Stimulated activated naive B cell treated with anti-CD40 and anti-IgM and Interleukin-4, amounts not matched to agents 10 μg/mL and 1 μg/mL and 100 μg/mL, for 72 hours (primary cell): ENCODE data around the gene LRRFIP1.

Source experiments
- ATAC-seq, 2 donors: fragments of 150-1000 bp; cut with Tn5 transposase; replicated peaks; 2 replicates each; pipeline ENCODE4 v1.10.0; 2021; ENCODE audit warnings: moderate library complexity in 1 of 2
- DNase-seq: peaks from one replicate; pipeline ENCODE4 v3.0.0; 2021
- H3K27ac Mint-ChIP-seq: one replicate; pipeline ENCODE4 v1.8.0; 2022; ENCODE audit warnings: mild to moderate bottlenecking, mixed read lengths
- H3K27me3 Mint-ChIP-seq, 2 donors: one replicate each; pipeline ENCODE4 v1.8.0; 2022; ENCODE audit warnings: mixed read lengths in 2 of 2
- H3K36me3 Mint-ChIP-seq, 2 donors: one replicate each; pipeline ENCODE4 v1.8.0; 2022; ENCODE audit warnings: mixed read lengths in 2 of 2, mild to moderate bottlenecking in 1 of 2
- H3K4me1 Mint-ChIP-seq, 2 donors: one replicate each; pipeline ENCODE4 v1.8.0; 2022; ENCODE audit warnings: mixed read lengths in 2 of 2, mild to moderate bottlenecking in 1 of 2
- H3K4me3 Mint-ChIP-seq, 2 donors: one replicate each; pipeline ENCODE4 v1.8.0; 2022; ENCODE audit warnings: mild to moderate bottlenecking in 2 of 2, mixed read lengths in 2 of 2, moderate library complexity in 1 of 2
- H3K9me3 Mint-ChIP-seq, 2 donors: one replicate each; pipeline ENCODE4 v1.8.0; 2022; ENCODE audit warnings: mixed read lengths in 2 of 2, mild to moderate bottlenecking in 1 of 2

Gene LRRFIP1

DNA sequence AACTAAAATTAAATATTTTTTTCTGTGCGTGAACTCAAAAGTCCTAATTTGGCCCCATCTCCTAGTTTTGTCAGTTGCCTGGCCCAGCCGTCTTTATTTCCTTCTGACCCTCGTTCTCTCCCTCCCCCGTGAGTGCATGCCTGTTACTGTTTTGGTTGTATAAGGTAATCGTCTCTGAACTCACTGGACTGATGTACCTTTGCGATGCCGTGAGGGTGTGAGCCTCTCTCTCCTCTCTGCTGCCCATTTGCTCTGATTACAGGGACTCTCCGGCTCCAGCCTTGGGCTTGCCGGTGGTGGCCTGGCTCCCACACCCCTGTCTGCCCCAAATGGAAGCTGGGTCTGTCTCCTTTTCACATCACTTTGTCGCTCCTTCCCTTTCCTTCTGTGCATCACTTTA lies 104.7 kb downstream of the LRRFIP1 start:
- H3K4me1 Mint-ChIP-seq: peaks cover 39 to 66% of the 10 kb centered on the region in 2 donors
- no peaks in the 10 kb centered on the region for H3K9me3 Mint-ChIP-seq

DNA sequence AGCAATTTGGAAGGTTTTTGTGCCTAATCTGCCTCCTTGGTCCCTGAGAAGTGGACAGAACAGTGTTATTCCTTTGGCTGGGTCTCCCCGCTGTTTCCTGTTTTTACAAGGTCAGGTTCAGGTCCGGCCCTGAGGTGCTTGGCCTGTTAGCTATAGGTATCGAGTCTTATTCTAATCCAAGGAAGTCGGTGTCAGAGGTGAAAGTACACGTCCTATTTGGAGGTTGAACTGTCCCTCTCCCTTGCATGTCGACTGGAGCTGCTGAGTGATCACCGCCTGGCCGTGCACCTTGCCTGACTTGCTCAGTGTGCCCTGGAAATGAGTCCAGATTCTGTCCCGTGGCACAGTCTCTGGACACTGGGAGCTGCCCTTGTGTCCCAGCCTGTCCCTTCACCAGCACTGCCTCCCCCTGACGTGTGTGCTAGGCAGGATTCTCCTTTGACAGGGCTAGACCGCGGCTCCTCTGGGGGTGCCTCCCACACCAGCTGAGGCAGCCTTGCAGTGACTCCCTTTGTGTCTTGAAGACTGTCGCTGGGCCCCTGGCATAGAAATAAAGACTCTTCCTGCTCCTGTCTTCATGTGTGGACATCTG lies 105.5 kb downstream of the LRRFIP1 start:
- ATAC-seq: peak in 1 of 2 donors; percentile 22
- Mint-ChIP-seq H3K4me1 (peaks cover 37 to 64% of the 10 kb centered on the region in 2 donors), H3K27ac (peak overlapping the region; percentile 77), H3K9me3 (no peaks in the 10 kb centered on the region), H3K4me3 (peak overlapping the region in 1 of 2 donors; percentile 26), H3K27me3 (no peaks in the 10 kb centered on the region), H3K36me3 (peaks cover 37 to 62% of the 10 kb centered on the region in 2 donors)
- no peak for DNase-seq

More for the DNA sequence above, 104.7 kb downstream of the LRRFIP1 start:
- ATAC-seq: no peak
- Mint-ChIP-seq H3K27ac (peak overlapping the region; percentile 81), H3K27me3 (no peaks in the 10 kb centered on the region), H3K36me3 (peaks cover 34 to 58% of the 10 kb centered on the region in 2 donors), H3K4me3 (peak overlapping the region; percentile 0 to 26)
- DNase-seq: no peak

DNA sequence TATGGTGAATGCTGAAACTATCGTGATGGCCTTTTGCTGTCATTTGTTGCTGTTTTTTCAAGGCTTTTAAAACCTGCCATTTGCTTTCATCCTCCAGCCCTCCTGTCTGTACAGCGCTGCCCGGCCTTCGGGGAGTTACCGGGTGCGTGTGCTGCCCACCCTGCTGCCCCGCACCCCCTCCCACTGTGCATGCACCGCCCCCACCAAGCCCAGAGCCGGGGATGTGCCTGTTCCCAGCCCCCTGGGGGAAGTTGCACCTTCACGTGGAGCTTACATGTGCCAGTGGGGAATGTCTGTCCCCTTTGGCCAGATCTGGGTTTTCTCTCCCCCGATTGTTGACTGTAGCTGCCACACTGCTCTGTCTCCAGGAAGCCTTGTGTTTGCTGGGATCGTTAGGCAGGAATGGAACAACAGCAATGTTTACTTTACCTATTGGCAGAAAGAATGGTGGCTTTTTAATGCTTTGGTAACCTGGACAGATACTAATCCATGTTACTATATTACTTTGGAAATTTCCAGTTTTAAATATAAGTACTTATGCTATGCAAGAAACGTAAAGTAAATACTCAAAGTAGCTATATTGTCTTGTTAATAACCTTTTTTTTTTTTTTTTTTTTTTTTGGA lies 106.4 kb downstream of the LRRFIP1 start:
- Mint-ChIP-seq H3K4me1 (peaks cover 37 to 63% of the 10 kb centered on the region in 2 donors), H3K27ac (no peak overlapping the region), H3K36me3 (peaks cover 43 to 59% of the 10 kb centered on the region in 2 donors), H3K27me3 (no peaks in the 10 kb centered on the region), H3K4me3 (no peak overlapping the region), H3K9me3 (no peaks in the 10 kb centered on the region)
- ATAC-seq: no peak
- DNase-seq: no peak

DNA sequence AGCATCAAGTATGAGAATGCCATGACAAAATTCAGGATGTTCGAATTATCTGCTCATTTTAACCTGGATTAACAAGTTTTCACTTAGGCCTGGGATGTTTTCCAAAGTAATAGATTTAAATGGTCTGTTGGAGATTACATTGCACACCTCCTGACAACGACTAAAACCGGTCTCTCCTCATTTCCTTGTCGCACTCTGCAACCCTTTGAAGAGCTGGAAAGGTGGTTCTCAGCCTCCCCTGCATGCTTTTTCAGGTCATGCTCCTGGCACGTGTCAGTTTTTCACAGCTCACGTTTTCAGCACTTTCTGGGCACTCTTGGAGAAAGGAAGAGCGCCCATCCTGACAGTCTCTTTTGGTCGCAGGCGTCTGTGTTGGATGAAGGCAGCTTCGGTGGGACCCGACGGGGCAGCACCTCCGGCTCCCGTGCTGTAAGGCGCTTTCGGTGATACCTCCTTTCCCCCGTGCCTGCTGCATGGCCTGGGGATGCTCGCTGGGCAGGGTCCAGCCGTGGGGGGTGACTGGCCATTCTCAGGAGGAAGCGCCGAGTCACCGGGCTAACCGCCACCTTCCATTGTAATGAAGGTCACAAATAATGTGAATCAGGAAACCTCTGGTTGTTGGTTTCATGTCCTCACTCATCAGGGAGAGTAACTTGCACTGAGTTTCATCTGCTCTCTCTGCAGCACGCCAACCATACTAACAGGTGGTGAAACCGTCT lies 107.7 kb downstream of the LRRFIP1 start:
- ATAC-seq (no peak), DNase-seq (no peak)
- peaks cover 41 to 58% of the 10 kb centered on the region in 2 donors for H3K36me3 Mint-ChIP-seq
- peaks cover 38 to 69% of the 10 kb centered on the region in 2 donors for H3K4me1 Mint-ChIP-seq
- no peaks in the 10 kb centered on the region for H3K9me3 Mint-ChIP-seq
- H3K27me3 Mint-ChIP-seq: no peaks in the 10 kb centered on the region
- H3K27ac Mint-ChIP-seq: peak overlapping the region; percentile 79
- no peak overlapping the region for H3K4me3 Mint-ChIP-seq

DNA sequence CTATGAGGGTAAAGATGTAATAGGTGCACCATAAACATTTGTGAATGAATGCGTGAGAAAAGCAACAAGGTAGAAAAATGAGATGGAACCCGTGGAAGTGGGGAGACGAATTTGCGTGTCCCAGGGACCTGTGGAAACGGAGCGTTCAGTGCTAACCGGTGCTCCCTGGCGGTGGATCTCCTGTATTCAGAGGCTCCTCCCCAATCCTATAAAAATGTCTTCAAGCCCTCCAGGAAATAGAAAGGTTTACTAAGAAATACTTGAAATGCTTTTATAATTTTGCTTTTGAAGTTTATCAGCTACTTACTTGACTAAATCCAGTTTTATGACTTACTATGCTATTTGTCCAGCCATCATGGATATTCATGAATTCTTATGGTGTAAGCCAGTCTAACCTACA lies 108.4 kb downstream of the LRRFIP1 start:
- H3K27ac Mint-ChIP-seq: peak overlapping the region; percentile 79
- ATAC-seq: no peak
- peaks cover 37 to 69% of the 10 kb centered on the region in 2 donors for H3K4me1 Mint-ChIP-seq
- no peaks in the 10 kb centered on the region for H3K9me3 Mint-ChIP-seq
- H3K36me3 Mint-ChIP-seq: peaks cover 36 to 58% of the 10 kb centered on the region in 2 donors
- H3K27me3 Mint-ChIP-seq: no peaks in the 10 kb centered on the region
- H3K4me3 Mint-ChIP-seq: no peak overlapping the region
- no peak for DNase-seq

DNA sequence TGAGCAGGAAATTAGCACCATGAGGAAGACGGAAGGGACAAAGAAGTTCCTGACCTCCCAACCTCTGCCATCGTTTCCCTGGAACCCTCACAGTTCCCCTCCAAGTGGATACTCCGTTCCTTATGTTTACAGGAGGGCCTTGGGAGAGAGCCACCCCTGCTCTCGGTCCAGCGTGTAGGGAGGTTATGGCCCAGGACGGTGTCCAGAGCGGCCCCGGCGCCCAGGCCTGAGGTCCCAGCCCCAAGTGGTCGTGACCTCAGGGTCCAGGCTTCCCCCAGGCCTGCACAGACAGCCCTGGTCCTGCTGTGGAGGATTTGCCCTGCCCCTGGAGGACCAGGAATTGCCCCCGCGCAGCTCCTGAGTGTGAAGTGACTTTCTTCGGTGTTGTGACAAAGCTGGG lies 109.4 kb downstream of the LRRFIP1 start:
- DNase-seq (no peak), ATAC-seq (no peak)
- no peaks in the 10 kb centered on the region for H3K27me3 Mint-ChIP-seq
- H3K4me1 Mint-ChIP-seq: peaks cover 34 to 69% of the 10 kb centered on the region in 2 donors
- peak overlapping the region; percentile 81 for H3K27ac Mint-ChIP-seq
- peaks cover 36 to 56% of the 10 kb centered on the region in 2 donors for H3K36me3 Mint-ChIP-seq
- peak overlapping the region in 1 of 2 donors; percentile 36 for H3K4me3 Mint-ChIP-seq
- H3K9me3 Mint-ChIP-seq: no peaks in the 10 kb centered on the region

DNA sequence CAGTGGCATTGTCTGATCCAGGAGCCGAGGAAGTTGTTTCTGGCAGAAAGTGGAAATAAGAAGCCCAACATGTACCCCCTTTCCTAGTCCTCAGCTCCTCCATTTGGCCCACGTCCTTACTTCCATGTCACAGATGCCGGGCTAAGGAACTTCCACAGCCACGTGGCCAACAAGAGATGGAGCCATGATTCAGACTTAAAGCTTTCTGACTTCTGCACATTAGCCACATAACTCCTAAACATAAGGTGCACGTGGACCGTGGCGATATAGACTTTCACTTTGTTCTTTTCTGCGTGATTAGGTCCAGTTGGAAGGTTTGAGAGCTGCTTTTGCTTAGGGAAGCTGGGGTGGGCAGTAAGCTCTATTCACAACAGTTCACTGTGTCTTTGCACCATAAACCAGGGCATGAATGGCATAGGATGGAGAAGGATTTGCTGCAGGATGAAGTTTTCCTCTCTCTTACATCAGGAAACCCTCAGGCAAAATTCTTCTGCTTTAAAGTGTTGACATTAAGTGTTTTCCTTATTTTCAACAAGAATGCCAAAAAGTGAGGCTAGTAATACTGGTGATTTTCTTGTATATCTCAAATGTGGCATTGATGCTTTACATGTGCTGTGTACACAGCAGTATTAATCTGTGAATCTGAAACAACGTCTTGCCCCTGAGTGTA lies 109.9 kb downstream of the LRRFIP1 start:
- H3K27me3 Mint-ChIP-seq: no peaks in the 10 kb centered on the region
- no peak for ATAC-seq
- no peaks in the 10 kb centered on the region for H3K9me3 Mint-ChIP-seq
- H3K4me3 Mint-ChIP-seq: no peak overlapping the region
- peaks cover 33 to 69% of the 10 kb centered on the region in 2 donors for H3K4me1 Mint-ChIP-seq
- no peak for DNase-seq
- H3K36me3 Mint-ChIP-seq: peaks cover 39 to 54% of the 10 kb centered on the region in 2 donors
- H3K27ac Mint-ChIP-seq: peak overlapping the region; percentile 31

DNA sequence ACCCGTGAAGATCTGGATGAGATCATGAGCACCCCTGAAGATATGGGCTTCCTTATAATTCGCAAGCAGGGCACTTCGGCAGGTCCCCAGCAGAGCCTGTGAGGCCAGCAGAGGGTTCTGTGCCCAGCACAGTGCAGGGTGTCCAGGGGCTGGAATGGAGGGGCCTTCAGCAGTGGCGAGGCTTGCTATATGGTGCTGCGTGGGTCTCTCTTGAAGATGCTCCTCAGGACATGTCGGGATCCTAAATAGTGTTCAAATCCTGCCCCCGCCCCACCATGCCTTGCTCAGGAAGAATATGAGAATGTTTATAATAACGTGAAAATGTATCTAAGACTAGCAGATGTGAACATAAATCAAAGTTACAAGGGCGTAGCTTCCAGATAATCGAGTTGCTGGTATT lies 110.9 kb downstream of the LRRFIP1 start:
- Mint-ChIP-seq H3K4me3 (no peak overlapping the region), H3K36me3 (peaks cover 34 to 56% of the 10 kb centered on the region in 2 donors), H3K4me1 (peaks cover 34 to 70% of the 10 kb centered on the region in 2 donors), H3K27me3 (no peaks in the 10 kb centered on the region), H3K9me3 (no peaks in the 10 kb centered on the region), H3K27ac (peak overlapping the region; percentile 59)
- no peak for DNase-seq
- no peak for ATAC-seq

DNA sequence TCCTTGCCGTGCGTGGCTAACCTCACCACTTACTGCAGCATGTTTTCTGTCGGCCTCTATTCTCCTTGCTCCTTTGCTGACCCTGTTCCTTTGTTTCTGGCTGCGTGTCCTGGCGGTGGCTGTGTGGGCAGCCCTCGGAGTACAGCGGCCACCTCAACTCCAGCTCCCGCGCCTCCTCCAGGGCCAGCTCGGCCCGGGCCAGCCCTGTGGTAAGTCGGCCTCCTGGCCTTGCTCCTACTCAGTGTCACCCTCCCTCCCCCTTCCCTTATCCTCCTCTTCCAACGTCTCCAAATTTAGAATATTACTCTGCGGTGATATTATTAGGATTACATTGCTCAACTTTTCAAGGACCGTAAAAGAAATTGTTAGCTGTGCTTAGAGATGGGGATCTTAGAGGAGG lies 111.7 kb downstream of the LRRFIP1 start:
- DNase-seq: no peak
- Mint-ChIP-seq H3K27ac (peak overlapping the region; percentile 70), H3K4me1 (peaks cover 40 to 76% of the 10 kb centered on the region in 2 donors), H3K4me3 (no peak overlapping the region), H3K36me3 (peaks cover 33 to 61% of the 10 kb centered on the region in 2 donors), H3K9me3 (no peaks in the 10 kb centered on the region), H3K27me3 (no peaks in the 10 kb centered on the region)
- ATAC-seq: no peak

DNA sequence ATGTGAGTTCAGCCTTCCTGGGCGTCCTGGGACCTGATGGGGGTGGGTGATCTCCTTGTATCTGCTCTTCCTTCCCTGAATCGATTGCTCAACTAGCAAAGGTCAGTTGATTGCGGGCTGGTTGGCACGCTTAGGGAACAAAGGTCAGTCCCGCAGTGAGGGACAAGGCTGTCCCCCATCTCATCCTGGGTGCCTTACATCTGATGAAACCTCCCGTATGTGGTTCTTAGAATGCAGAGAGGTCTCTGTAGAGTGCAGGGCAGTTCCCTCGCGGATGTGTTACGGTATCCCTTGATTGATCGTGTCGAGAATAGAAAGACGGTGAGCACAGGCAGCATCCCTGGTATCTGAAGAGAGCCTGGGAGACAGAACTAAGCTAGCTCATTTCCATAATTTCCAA lies 114.8 kb downstream of the LRRFIP1 start:
- H3K9me3 Mint-ChIP-seq: no peaks in the 10 kb centered on the region
- DNase-seq (no peak), ATAC-seq (no peak)
- no peaks in the 10 kb centered on the region for H3K27me3 Mint-ChIP-seq
- H3K27ac Mint-ChIP-seq: peak overlapping the region; percentile 85
- peaks cover 35 to 58% of the 10 kb centered on the region in 2 donors for H3K36me3 Mint-ChIP-seq
- peaks cover 38 to 75% of the 10 kb centered on the region in 2 donors for H3K4me1 Mint-ChIP-seq
- no peak overlapping the region for H3K4me3 Mint-ChIP-seq

DNA sequence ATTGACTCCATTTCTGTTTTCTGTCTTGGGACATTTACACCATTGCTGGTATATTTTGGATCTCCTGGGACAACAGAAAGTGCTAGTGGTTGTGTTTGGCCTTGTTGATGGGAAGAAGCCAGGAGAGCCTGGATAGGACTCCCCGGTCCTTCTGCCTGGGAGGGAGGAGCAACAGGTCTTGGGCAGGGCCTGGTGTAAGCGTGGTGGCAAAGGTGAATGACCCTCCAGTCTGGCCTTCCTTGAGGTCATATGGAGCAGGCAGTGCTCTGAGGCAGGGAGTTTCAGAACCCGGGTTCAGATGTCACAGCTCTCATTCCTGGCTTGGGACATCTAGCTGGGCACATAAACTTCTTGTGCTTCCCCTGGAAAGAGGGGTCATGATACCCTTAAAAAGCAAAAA lies 115.2 kb downstream of the LRRFIP1 start:
- Mint-ChIP-seq H3K27ac (peak overlapping the region; percentile 85), H3K4me1 (peaks cover 38 to 73% of the 10 kb centered on the region in 2 donors), H3K36me3 (peaks cover 38 to 59% of the 10 kb centered on the region in 2 donors)

DNA sequence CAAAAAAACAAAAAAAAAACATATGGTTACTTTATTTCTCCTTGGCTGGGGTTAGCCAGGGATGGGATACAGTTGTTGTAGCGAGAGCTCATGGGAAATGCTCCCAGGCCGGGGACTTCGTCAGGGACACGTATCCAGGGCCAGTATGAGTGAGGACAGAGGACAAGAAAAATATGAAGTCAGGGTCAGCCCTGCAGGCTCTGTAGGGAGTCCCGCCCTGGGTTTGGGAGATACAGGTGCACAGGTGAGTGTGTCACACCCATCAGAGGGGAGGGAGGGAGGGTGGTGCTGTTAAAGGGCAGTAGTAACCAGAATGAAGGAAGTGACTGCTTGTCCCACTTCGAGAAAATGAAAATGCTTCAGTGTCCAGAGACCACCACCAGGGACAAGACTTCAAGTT lies 115.6 kb downstream of the LRRFIP1 start:
- Mint-ChIP-seq H3K4me1 (peaks cover 34 to 69% of the 10 kb centered on the region in 2 donors), H3K27me3 (no peaks in the 10 kb centered on the region), H3K36me3 (peaks cover 38 to 59% of the 10 kb centered on the region in 2 donors), H3K9me3 (no peaks in the 10 kb centered on the region), H3K4me3 (no peak overlapping the region), H3K27ac (peak overlapping the region; percentile 88)
- DNase-seq (no peak), ATAC-seq (peak in 1 of 2 donors; percentile 12)

More for the DNA sequence above, 115.2 kb downstream of the LRRFIP1 start:
- Mint-ChIP-seq H3K9me3 (no peaks in the 10 kb centered on the region), H3K27me3 (no peaks in the 10 kb centered on the region), H3K4me3 (no peak overlapping the region)
- no peak for ATAC-seq
- DNase-seq: no peak

DNA sequence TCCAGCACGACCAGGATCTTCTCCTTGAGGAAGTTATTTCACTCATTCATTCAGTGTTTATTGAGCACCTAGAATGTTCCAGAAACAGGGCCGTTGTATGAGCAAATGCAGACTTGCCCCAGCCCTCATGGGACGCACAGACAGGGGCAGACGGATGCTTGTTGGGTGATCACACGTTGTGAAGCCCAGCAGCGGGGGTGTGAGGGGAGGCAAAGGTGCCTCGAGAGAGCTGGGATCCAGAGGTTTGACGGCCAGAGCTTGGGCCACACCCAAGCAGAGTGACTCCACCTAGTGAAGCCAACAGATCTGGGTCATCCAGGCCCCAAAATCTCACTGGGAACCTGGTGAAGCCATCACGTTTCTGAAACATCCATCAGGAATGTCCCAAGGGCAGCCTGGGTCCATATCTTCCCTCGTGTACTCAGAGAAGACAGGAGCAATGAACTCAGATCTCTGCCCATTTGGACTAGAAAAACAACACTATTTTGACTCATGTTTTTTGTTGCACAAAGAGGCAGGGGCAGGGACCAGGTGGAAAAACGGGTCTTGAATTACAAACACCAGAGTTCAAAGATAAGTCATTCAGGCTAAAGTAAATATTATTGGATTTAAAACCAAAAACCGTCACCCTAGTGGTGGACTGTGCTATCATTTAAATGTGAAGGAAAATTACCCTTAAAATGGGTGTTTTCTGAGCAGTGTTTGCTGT lies 116.3 kb downstream of the LRRFIP1 start:
- ATAC-seq (no peak), DNase-seq (no peak)
- H3K27ac Mint-ChIP-seq: peak overlapping the region; percentile 88
- peaks cover 40 to 64% of the 10 kb centered on the region in 2 donors for H3K36me3 Mint-ChIP-seq
- no peaks in the 10 kb centered on the region for H3K27me3 Mint-ChIP-seq
- peaks cover 34 to 71% of the 10 kb centered on the region in 2 donors for H3K4me1 Mint-ChIP-seq
- peak overlapping the region in 1 of 2 donors; percentile 35 for H3K4me3 Mint-ChIP-seq
- H3K9me3 Mint-ChIP-seq: peaks cover 0 to 2% of the 10 kb centered on the region in 2 donors

DNA sequence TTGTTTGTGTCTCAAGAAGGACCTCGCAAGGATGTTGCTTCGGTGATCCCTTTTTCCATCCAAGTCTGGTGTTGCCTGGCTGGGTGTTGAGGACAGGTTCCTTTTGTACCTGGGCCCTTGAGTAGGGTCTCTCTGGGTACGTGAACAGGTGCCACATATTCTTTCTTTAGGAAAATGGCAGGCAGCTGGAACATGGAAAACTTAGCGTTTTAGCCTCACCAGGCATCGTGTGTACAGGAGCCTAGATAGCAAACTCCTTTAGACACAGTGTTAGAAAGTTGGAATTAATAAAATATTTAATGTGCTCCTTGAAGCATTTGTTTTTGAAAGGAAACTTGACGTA lies 116.9 kb downstream of the LRRFIP1 start:
- no peak for ATAC-seq
- peaks cover 40 to 65% of the 10 kb centered on the region in 2 donors for H3K36me3 Mint-ChIP-seq
- no peak overlapping the region for H3K4me3 Mint-ChIP-seq
- H3K4me1 Mint-ChIP-seq: peaks cover 32 to 69% of the 10 kb centered on the region in 2 donors
- H3K27me3 Mint-ChIP-seq: no peaks in the 10 kb centered on the region
- peaks cover 0 to 2% of the 10 kb centered on the region in 2 donors for H3K9me3 Mint-ChIP-seq
- no peak overlapping the region for H3K27ac Mint-ChIP-seq
- no peak for DNase-seq
